Measurements from ENCODE around the gene ZNF385B.

DNA sequence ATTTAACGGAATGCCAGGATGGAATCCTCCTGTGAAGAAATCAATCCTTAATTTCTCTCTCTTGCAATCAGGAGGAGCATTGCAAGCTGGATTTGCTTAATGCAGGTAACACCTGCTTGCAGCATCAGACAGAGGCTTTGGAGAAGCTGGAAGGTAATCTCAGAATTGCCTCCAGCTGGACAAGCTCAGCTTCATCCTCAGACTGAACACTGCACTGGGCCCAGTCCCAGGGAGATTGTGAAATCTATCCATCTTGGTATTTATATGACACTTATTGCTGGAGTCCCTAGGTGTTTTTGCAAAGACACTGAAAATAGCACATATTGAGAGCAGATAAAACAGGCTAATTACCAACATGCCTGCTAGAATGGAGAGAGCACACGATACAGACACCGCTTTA, 417.4 kb downstream of the ZNF385B start:
- TF ChIP-seq, protein P1, sequence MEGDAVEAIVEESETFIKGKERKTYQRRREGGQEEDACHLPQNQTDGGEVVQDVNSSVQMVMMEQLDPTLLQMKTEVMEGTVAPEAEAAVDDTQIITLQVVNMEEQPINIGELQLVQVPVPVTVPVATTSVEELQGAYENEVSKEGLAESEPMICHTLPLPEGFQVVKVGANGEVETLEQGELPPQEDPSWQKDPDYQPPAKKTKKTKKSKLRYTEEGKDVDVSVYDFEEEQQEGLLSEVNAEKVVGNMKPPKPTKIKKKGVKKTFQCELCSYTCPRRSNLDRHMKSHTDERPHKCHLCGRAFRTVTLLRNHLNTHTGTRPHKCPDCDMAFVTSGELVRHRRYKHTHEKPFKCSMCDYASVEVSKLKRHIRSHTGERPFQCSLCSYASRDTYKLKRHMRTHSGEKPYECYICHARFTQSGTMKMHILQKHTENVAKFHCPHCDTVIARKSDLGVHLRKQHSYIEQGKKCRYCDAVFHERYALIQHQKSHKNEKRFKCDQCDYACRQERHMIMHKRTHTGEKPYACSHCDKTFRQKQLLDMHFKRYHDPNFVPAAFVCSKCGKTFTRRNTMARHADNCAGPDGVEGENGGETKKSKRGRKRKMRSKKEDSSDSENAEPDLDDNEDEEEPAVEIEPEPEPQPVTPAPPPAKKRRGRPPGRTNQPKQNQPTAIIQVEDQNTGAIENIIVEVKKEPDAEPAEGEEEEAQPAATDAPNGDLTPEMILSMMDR (IDR thresholded peaks at IDR 0.05) = no peak
- no peak for TF ChIP-seq POLR2A (IDR thresholded peaks at IDR 0.05)

Measured in uterus (tissue), 2 donors.